GM21619 (cell line): ENCODE measurements around the gene DRAP1.

ENCODE experiments used
- ATAC-seq: cut with Tn5 transposase; IDR thresholded peaks from one replicate; pipeline ENCODE4 v1.9.1; 2021; ENCODE audit not compliant: unreplicated experiment

Gene DRAP1

GRCh38 chr11:65900899-65901180 is 18.4 kb upstream of the DRAP1 start:
- ATAC-seq: no peak

DNA sequence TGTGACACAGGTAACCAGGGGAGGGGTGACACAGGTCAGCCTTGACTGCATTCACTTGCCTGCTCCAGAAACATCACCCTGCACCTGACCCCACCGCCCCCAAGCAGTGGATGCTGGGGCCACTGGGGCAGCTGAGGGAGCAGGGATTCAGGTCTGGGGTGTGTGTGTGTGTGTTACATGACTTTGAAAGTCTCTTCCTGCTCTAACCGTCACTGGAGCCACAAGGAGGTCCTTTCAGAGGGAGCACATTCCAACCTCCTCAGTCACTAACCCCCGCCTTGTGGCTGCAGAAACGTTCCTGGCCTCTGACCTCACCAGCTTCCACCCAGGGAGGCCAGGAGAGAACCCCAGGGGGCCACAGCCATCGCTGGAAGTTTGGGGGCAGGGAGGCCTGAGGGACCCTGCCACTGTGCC is 16.2 kb upstream of the DRAP1 start:
- ATAC-seq: no peak

- no peak for ATAC-seq
Observed at GRCh38 chr11:65903715-65904114, 15.5 kb upstream of the DRAP1 start.

GRCh38 chr11:65906602-65907001 is 12.6 kb upstream of the DRAP1 start:
- no peak for ATAC-seq

DNA sequence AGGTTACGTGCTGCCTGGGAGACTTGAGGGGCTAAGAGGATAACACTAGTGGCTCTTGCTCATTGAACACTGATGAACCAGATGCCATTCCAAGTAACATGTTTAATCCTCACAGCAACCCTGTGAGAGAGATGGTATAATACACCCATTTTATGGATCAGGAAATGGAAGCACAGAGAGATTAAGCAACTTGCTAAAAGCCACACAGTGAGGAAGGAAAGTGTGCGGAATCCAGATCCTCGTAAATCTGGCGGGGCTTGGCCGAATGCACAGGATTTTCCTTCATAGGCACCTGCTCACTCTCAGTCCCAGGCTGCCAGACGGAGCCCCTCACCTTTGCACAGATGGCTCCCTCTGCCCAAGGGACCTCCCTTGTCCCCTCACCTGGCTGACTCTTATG is 11.3 kb upstream of the DRAP1 start:
- no peak for ATAC-seq

- ATAC-seq: no peak
Observed at GRCh38 chr11:65911682-65912568, 7.3 kb upstream of the DRAP1 start.

GRCh38 chr11:65912845-65913244 is 6.4 kb upstream of the DRAP1 start:
- ATAC-seq: no peak

- no peak for ATAC-seq
Observed at GRCh38 chr11:65915101-65915820, 4.0 kb upstream of the DRAP1 start.

- ATAC-seq: no peak
Observed at GRCh38 chr11:65915821-65916251, 3.4 kb upstream of the DRAP1 start.

- ATAC-seq: no peak
Observed at GRCh38 chr11:65916391-65916790, 2.8 kb upstream of the DRAP1 start.

- no peak for ATAC-seq
Observed at GRCh38 chr11:65917077-65917433, 2.2 kb upstream of the DRAP1 start.

DNA sequence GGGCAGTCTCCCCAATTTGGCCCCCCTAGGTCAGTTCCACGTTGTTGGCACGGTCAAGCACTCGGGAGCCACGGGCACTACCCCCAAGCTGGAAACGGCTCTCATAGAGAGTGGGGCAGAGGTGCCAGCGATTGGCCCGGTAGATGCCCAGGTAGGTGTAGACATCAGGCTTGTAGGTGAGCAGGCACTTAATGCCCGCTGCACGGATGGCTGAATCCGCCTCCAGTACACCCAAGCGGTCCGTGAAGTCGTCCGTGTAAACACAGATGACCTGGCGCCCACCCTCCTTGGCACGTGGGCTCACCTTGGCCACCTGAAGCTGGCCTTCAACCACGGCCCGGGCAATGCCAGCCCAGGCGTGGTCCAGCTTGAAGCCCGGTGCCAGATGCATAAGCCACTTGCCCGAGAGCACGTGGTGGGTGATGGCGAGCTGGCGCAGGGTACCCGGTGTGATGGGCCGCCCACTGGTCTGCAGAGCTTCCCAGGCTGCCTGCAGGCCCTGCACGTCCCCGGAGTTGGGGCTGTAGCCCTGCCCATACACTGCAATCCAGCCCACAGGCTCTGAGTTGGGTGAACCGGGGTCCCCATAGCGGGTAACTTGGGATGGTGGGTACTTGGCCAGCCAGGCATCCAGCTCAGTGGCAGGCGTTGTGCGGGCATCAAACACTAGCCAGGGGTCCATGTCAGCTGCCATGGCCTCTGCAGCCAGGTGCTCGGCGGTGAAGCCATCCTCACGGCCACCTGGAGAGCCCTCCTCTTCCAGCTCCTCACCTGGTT is 1.6 kb upstream of the DRAP1 start:
- ATAC-seq: no peak

DNA sequence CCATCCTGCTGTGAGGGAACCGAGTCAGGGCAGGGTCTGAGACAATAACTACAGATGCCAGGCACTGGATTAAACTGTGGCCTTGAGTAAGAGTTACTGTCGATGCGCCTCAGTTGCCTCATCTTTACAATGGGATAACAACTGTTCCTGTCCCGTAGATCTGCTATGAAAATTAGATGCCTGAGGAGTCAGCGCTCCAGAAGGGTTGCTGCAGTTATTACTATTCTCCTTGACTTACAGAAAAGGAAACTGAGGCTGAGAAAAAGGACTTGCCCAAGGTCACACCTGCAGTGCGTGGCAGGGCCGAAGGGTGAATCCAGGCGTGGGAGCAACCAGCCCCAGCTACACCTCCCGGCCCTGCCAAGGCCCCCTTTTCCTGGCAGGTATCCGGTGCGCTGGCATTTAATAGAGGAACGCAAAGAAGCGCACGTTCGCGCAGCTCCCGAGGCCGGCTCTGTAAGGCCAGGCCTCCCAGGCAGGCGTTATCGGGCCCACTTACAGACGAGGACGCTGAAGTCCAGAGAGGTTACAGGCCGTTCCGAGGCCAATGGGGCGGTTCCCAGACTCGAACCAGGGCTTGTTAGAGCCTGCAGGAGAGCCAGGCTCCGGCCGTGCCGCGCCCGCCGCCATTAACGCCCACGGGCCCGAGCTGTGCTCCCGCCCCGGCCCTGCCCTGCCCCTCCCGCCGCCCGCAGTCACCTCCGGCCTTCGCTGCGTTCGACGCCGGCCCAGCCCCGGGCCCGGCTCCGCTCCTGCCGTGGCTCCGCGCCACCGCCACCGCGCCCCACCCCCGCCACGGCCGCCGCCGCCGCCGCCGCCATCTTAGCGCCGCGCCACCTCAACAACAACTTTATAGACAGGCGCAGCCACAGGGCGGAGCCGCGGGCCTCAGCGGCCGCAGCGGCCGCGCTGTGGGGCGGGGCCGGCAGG is 750 bp upstream of the DRAP1 start, which contains the start of gene C11orf68:
C11orf68 (minus strand) TSS at position 852 of the 930 bp plus-strand sequence; CDS start at position 821, 31 bp downstream.
- peak; percentile 41 for ATAC-seq

- peak; percentile 34 for ATAC-seq
Observed at GRCh38 chr11:65919573-65920371, 546 bp downstream of the DRAP1 start.

DNA sequence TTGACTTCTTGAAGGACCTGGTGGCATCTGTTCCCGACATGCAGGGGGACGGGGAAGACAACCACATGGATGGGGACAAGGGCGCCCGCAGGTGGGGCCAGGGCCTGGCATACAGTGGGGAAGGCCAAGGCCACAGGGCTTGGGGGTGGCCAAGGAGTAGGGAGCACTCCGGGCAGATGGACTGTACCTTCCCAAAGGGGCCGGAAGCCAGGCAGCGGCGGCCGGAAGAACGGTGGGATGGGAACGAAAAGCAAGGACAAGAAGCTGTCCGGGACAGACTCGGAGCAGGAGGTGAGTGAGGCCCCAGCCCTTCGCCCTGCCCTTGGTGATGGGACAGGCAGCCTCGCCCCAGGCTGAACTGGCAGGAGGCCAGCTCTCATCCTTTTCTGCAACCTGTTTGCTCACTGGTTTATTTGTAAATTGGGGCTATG is 1.2 kb downstream of the DRAP1 start:
- ATAC-seq: no peak

DNA sequence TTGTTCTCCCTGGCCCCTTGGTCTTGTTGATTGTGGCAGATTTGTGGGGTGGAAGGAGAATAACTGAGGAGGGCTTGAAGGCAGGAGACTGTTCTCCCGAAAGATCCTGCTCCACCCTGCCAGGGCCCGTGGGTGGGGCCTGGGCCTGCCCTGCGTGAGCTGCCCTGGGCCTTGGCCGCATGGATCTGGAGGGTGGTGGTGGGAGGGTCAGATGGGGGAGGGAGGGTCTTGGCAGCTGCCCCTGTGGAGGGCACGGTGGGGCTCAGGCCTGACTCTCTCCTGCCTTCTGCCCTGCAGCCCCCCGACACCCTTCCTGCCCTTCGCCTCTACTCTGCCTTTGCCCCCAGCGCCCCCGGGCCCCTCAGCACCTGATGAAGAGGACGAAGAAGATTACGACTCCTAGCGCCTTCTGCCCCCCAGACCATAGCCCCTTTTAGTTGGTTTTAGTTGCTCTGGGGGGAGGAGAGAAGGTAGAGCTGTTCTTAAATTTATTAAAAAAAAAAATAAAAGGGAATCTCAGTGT is 1.9 kb downstream of the DRAP1 start:
- no peak for ATAC-seq

GRCh38 chr11:65921876-65922275 is 2.6 kb downstream of the DRAP1 start:
- ATAC-seq: no peak

DNA sequence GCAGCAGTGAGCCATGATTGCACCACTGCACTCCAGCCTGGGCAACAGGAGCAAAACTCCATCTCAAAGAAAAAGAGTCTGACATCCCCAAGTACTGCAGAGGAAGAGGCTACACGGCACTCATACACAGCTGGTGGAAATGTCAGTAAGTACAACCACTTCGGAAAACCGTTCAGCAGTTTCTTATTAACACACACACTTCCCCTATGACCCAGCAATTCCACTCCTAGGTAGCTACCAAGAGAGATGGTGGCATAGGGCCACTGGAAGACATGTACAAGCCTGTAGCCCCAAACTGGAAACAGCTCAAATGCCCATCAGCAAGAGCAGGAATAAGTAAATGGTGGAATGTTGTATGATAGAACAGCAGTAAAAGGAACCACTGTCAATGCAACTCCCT is 3.3 kb downstream of the DRAP1 start:
- no peak for ATAC-seq

DNA sequence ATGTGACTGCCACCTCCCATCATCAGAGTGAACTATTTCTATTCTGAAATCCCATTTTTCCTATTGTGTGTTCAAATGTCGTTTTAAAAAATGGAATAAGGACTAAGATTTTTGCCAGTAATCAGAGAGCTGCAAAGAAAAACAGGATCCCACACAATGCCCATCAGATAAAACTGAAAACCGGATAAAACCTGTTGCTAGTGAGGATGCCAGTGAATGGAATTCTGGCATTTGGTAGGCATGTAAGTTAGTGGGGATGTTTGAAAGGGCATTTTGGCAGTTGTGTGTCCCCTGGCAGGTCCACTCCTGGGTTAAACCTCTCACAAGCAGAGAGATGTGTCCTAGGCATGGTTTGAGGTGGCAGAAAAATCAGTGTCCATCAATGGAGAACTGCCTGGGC is 6.2 kb downstream of the DRAP1 start:
- no peak for ATAC-seq
